WERI-Rb-1 (cell line): Measurements from ENCODE around the gene CMC1.

Experiments
- DNase-seq: peaks from one replicate; pipeline ENCODE4 v3.0.0-alpha.2; 2020
- H3K27ac ChIP-seq: fragments of 250-450 bp; sonication (Bioruptor Pico); 2 replicates; pipeline ENCODE4 v1.5.1; 2020; ENCODE audit warnings: mild to moderate bottlenecking, moderate library complexity
- H3K27me3 ChIP-seq: fragments of 250-450 bp; sonication (Bioruptor Pico); 2 replicates; pipeline ENCODE4 v1.5.1; 2021; ENCODE audit warnings: mild to moderate bottlenecking, low read depth, moderate library complexity; ENCODE audit not compliant: insufficient read depth, severe bottlenecking
- H3K36me3 ChIP-seq: fragments of 250-450 bp; sonication (Bioruptor Pico); 2 replicates; pipeline ENCODE4 v1.5.1; 2020; ENCODE audit warnings: mild to moderate bottlenecking, moderate library complexity
- H3K4me3 ChIP-seq: 2 replicates; pipeline ENCODE4 v1.5.1; 2011; ENCODE audit warnings: low read depth, mild to moderate bottlenecking, control low read depth, low read length
- H3K9me3 ChIP-seq: fragments of 250-450 bp; sonication (Bioruptor Pico); 2 replicates; pipeline ENCODE4 v1.5.1; 2021; ENCODE audit warnings: mild to moderate bottlenecking, moderate library complexity; ENCODE audit not compliant: severe bottlenecking
- TF ChIP-seq, protein P1 (sequence below): IDR thresholded peaks from 2 replicates; pipeline ENCODE4 v1.5.1; 2011; ENCODE audit warnings: low read depth, mild to moderate bottlenecking, control low read depth, inconsistent platforms, low read length

CMC1 gene

DNA sequence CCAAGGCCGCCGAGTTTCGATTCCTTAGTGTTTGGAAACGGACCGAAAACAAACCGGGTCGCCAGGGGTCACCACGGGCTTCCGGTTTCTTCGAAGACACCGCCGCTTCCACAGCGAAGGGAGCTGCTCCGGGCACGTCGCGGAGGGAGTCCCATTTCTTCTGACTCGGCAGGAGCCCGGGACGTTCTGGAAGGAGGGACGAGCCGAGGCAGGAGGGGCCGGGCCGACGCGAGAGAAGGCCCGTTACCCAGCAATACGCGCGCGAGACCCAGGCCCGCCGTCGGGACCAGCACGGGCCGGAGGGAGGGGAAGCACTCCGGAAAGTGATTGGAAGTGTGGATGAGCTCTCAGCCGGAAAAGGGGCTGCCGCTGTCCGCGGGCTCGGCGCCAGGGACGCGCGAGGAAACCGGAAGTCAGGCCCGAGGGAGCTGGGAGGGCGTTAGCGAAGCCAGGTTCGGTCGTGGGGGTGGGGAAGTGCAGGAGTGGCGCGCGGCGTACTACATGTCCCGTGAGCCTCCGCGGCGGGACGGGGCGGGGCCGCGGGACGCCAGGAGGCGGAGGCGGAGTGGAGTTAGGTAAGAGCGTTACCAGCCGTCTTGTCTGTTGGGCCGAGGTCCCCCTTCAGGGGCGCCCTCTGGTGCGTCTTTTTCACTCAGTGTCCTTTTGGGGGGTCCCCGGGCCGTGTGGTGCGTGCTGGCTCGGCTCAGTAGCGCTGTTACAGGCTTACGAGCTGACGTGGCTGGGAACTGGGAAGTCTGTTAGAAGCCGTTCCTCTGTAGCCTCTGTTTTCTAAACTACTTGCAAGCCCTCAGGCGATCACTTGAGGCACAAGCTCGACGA, 107.4 kb downstream of the CMC1 start, which contains the start of the genes AZI2 and ZCWPW2:
Gene AZI2 (minus strand): TSS at position 196 of the 840 bp plus-strand sequence. CDS start 8,207 bp downstream, outside the sequence.
Gene ZCWPW2 (plus strand): TSS at position 93 of the 840 bp plus-strand sequence. CDS start 64,348 bp downstream, outside the sequence.
- TF ChIP-seq, protein P1, sequence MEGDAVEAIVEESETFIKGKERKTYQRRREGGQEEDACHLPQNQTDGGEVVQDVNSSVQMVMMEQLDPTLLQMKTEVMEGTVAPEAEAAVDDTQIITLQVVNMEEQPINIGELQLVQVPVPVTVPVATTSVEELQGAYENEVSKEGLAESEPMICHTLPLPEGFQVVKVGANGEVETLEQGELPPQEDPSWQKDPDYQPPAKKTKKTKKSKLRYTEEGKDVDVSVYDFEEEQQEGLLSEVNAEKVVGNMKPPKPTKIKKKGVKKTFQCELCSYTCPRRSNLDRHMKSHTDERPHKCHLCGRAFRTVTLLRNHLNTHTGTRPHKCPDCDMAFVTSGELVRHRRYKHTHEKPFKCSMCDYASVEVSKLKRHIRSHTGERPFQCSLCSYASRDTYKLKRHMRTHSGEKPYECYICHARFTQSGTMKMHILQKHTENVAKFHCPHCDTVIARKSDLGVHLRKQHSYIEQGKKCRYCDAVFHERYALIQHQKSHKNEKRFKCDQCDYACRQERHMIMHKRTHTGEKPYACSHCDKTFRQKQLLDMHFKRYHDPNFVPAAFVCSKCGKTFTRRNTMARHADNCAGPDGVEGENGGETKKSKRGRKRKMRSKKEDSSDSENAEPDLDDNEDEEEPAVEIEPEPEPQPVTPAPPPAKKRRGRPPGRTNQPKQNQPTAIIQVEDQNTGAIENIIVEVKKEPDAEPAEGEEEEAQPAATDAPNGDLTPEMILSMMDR = peak; percentile 23; the same call in 1 of the 2 replicates
- peak; percentile 96 for DNase-seq
- peak within 1 kb of the TSS; percentile 95 for H3K4me3 ChIP-seq

GRCh38 chr3:28349469-28350000, 108.1 kb downstream of the CMC1 start:
- Histone ChIP-seq H3K27ac (peak overlapping the region; percentile 98), H3K27me3 (no peaks in the 10 kb centered on the region), H3K4me3 (peak overlapping the region; percentile 95), H3K9me3 (no peaks in the 10 kb centered on the region), H3K36me3 (peaks cover 8% of the 10 kb centered on the region)
- DNase-seq = no peak
- TF ChIP-seq, protein P1 = no peak

More for the DNA sequence above, 107.4 kb downstream of the CMC1 start, which contains the start of the genes AZI2 and ZCWPW2:
- peaks cover 8% of the 10 kb centered on the region for H3K36me3 ChIP-seq
- no peaks in the 10 kb centered on the region for H3K9me3 ChIP-seq
- H3K27ac ChIP-seq = peak within 1 kb of the TSS; percentile 98
- no peaks in the 10 kb centered on the region for H3K27me3 ChIP-seq
